K562 (cell line): Measurements from ENCODE around the gene ENPP6. TPM values are rescaled to one million over a fixed set of nuclear protein-coding genes. Genes with fewer than 3 reads are reported as not detected.

Experiments used
- CREB3L1 ChIP-seq: fragments of 450-650 bp; IDR thresholded peaks from 2 replicates; pipeline ENCODE4 v1.6.1; 2014; ENCODE audit warnings: low read depth, mild to moderate bottlenecking, moderate library complexity, borderline replicate concordance
- CTBP1 ChIP-seq: fragments of 450-650 bp; IDR thresholded peaks from 2 replicates; pipeline ENCODE4 v1.6.1; 2016; ENCODE audit warnings: borderline replicate concordance
- CTCF ChIP-seq, 3 experiments: IDR thresholded peaks in 2 of 3; conservative IDR thresholded peaks in 1 of 3; 2 replicates each; pipeline ENCODE4 v1.5.1; 2011 to 2012; ENCODE audit warnings: low read length in 3 of 3, mild to moderate bottlenecking in 3 of 3, control low read depth in 2 of 3, improper control_type of control experiment in 1 of 3, inconsistent platforms in 1 of 3, low read depth in 1 of 3, mixed read lengths in 1 of 3, moderate library complexity in 1 of 3; ENCODE audit not compliant: insufficient read depth in 2 of 3
- EP300 ChIP-seq: IDR thresholded peaks from 2 replicates; pipeline ENCODE4 v1.6.1; 2012; ENCODE audit warnings: low read length, improper control_type of control experiment
- GABPA ChIP-seq: fragments of 200-800 bp; sonication (Bioruptor generic); conservative IDR thresholded peaks from 2 replicates; pipeline ENCODE4 v1.6.1; 2016; ENCODE audit warnings: low read depth, missing genetic modification characterization, missing compliant biosample characterization
- LEF1 ChIP-seq: fragments of 450-650 bp; IDR thresholded peaks from 2 replicates; pipeline ENCODE4 v1.6.1; 2016; ENCODE audit warnings: mild to moderate bottlenecking
- MYC ChIP-seq, 2 experiments: fragments of 250-450 bp in 1 of 2; sonication (Bioruptor Pico) in 1 of 2; IDR thresholded peaks; 2 replicates each; pipeline versions ENCODE4 v1.5.1 to v1.6.1; 2012 to 2021; ENCODE audit warnings: low read depth in 2 of 2, borderline replicate concordance in 1 of 2, improper control_type of control experiment in 1 of 2, low read length in 1 of 2, mild to moderate bottlenecking in 1 of 2, moderate library complexity in 1 of 2
- SMC3 ChIP-seq: conservative IDR thresholded peaks from 2 replicates; pipeline ENCODE4 v1.6.1; 2011; ENCODE audit warnings: low read depth, low read length, improper control_type of control experiment; ENCODE audit not compliant: insufficient read depth
- TBL1XR1 ChIP-seq, 2 experiments: IDR thresholded peaks; 2 replicates each; pipeline ENCODE4 v1.6.1; 2012; ENCODE audit warnings: improper control_type of control experiment in 2 of 2, low read length in 2 of 2, mild to moderate bottlenecking in 1 of 2
- ZBTB40 ChIP-seq, 2 experiments: fragments of 450-650 bp in 1 of 2; sonication (generic) in 1 of 2; formaldehyde crosslinking in 1 of 2; IDR thresholded peaks; 2 replicates each; pipeline versions ENCODE4 v1.7.1 to v1.9.0; 2016 to 2022; ENCODE audit warnings: inconsistent platforms in 1 of 2, mild to moderate bottlenecking in 1 of 2, missing genetic modification reagents in 1 of 2
- ZKSCAN8 ChIP-seq: fragments of 200-800 bp; sonication (Bioruptor generic); IDR thresholded peaks from 2 replicates; pipeline ENCODE4 v1.6.1; 2016; ENCODE audit warnings: missing genetic modification characterization, missing compliant biosample characterization
- ZNF384 ChIP-seq: IDR thresholded peaks from 2 replicates; pipeline ENCODE4 v1.6.1; 2012; ENCODE audit warnings: low read depth, low read length, improper control_type of control experiment
- polyA plus RNA-seq, 8 experiments: library from polyadenylated mRNA; depleted of rRNA in 4 of 8; stranded (reverse) in 5 of 8; unstranded in 3 of 8; fragments of >200 nt; fragmentation: Nextera tagmentation in 2 of 8; fragmentation: Illumina TruSeq in 1 of 8; extraction: Ambion mirVana in 2 of 8; extraction: Trizol in 1 of 8; gene quantifications; 2 replicates each; pipeline versions ENCODE4 v1.2.1 to v1.2.3, GENCODE V29; 2011 to 2014; ENCODE audit warnings: inconsistent platforms in 1 of 8, missing spikeins in 1 of 8
- total RNA-seq, 7 experiments: library from RNA; depleted of rRNA in 6 of 7; stranded (reverse); fragments of >200 nt in 6 of 7; fragmentation: Illumina TruSeq in 2 of 7; extraction: Trizol in 2 of 7; gene quantifications; 2 replicates each; pipeline versions ENCODE4 v1.2.1 to v1.2.3, GENCODE V29; 2011 to 2021; ENCODE audit warnings: low replicate concordance in 1 of 7

The ENPP6 gene
- total and polyA plus RNA-seq, 9 of the 15 experiments (the other 6 are each of a cell fraction or from before 2014, with no cell fraction given), result 0.29 TPM; not detected in 8

GRCh38 chr4:184263910-184264732 is 46.4 kb upstream of the ENPP6 start (continued):
- TF ChIP-seq ZBTB40 (IDR thresholded peaks at IDR 0.05) (0 out of 2 replicates have a peak, but pooled peaks have one; percentile 15), ZBTB40 (CRISPR knock-in tag; IDR thresholded peaks at IDR 0.05) (no peak), MYC (IDR thresholded peaks at IDR 0.05; ENCODE audit: low read depth, low read length) (0 out of 2 replicates have a peak, but pooled peaks have one; percentile 12), MYC (CRISPR knock-in tag; IDR thresholded peaks at IDR 0.05; ENCODE audit: borderline replicate concordance, low read depth) (no peak), EP300 (0 out of 2 replicates have a peak, but pooled peaks have one; percentile 22), CTCF (IDR thresholded peaks at IDR 0.05 in 2 of 3, conservative IDR thresholded peaks at IDR 0.05 in 1 of 3; ENCODE audit: insufficient read depth in 2 of 3, low read depth in 1 of 3, low read length in 3 of 3) (peak; percentile 87 to 97 (median 93)), ZNF384 (0 out of 2 replicates have a peak, but pooled peaks have one; percentile 5), SMC3 (peak; percentile 90), TBL1XR1 (IDR thresholded peaks at IDR 0.05; ENCODE audit: low read length in 2 of 2) (peak in 1 of 2 experiments; percentile 28; a peak in 1 of 4 replicates), GABPA (0 out of 2 replicates have a peak, but pooled peaks have one; percentile 14), CREB3L1 (no peak), CTBP1 (peak; percentile 16; the same call in 1 of the 2 replicates), ZKSCAN8 (CRISPR knock-in tag) (no peak), LEF1 (peak; percentile 94)
